GM18868 (cell line): Measurements from ENCODE around the gene ZSCAN21.

Source experiments
- ATAC-seq: cut with Tn5 transposase; IDR thresholded peaks from one replicate; pipeline ENCODE4 v1.9.1; 2021; ENCODE audit warnings: mild to moderate bottlenecking, moderate library complexity; ENCODE audit not compliant: unreplicated experiment

Gene ZSCAN21

GRCh38 chr7:100024020-100024619 lies 25.5 kb upstream of the ZSCAN21 start:
- no peak for ATAC-seq

GRCh38 chr7:100027197-100027596 lies 22.4 kb upstream of the ZSCAN21 start:
- ATAC-seq: no peak

GRCh38 chr7:100029596-100029995 lies 20.0 kb upstream of the ZSCAN21 start:
- no peak for ATAC-seq

GRCh38 chr7:100033526-100033925 lies 16.0 kb upstream of the ZSCAN21 start:
- ATAC-seq: no peak

- no peak for ATAC-seq
These were observed 14.6 kb upstream of the ZSCAN21 start for GRCh38 chr7:100034871-100035510.

GRCh38 chr7:100035876-100036275 lies 13.7 kb upstream of the ZSCAN21 start:
- no peak for ATAC-seq

- no peak for ATAC-seq
These were observed 11.2 kb upstream of the ZSCAN21 start for GRCh38 chr7:100038326-100038725.

- no peak for ATAC-seq
These were observed 9.0 kb upstream of the ZSCAN21 start for GRCh38 chr7:100040575-100040974.

GRCh38 chr7:100044718-100045117 lies 4.9 kb upstream of the ZSCAN21 start:
- ATAC-seq: no peak

GRCh38 chr7:100048680-100049079 lies 894 bp upstream of the ZSCAN21 start:
- no peak for ATAC-seq

GRCh38 chr7:100051611-100052010 lies 2.0 kb downstream of the ZSCAN21 start:
- no peak for ATAC-seq

GRCh38 chr7:100053215-100053614 lies 3.6 kb downstream of the ZSCAN21 start:
- no peak for ATAC-seq

- no peak for ATAC-seq
These were observed 7.4 kb downstream of the ZSCAN21 start for GRCh38 chr7:100057006-100057405.

- ATAC-seq: no peak
These were observed 9.7 kb downstream of the ZSCAN21 start for GRCh38 chr7:100059251-100059739.

- ATAC-seq: no peak
These were observed 12.1 kb downstream of the ZSCAN21 start for GRCh38 chr7:100061518-100062193.

GRCh38 chr7:100063376-100063775 lies 13.8 kb downstream of the ZSCAN21 start:
- ATAC-seq: no peak

- ATAC-seq: no peak
These were observed 14.6 kb downstream of the ZSCAN21 start for GRCh38 chr7:100064162-100064561.

GRCh38 chr7:100065452-100066186 lies 16.0 kb downstream of the ZSCAN21 start:
- ATAC-seq: no peak

GRCh38 chr7:100066953-100067352 lies 17.4 kb downstream of the ZSCAN21 start:
- no peak for ATAC-seq

- no peak for ATAC-seq
These were observed 20.4 kb downstream of the ZSCAN21 start for GRCh38 chr7:100069991-100070390.

- no peak for ATAC-seq
These were observed 21.6 kb downstream of the ZSCAN21 start for GRCh38 chr7:100071018-100071723.
